ENCODE data around the gene CAPN2.

CAPN2 gene

DNA sequence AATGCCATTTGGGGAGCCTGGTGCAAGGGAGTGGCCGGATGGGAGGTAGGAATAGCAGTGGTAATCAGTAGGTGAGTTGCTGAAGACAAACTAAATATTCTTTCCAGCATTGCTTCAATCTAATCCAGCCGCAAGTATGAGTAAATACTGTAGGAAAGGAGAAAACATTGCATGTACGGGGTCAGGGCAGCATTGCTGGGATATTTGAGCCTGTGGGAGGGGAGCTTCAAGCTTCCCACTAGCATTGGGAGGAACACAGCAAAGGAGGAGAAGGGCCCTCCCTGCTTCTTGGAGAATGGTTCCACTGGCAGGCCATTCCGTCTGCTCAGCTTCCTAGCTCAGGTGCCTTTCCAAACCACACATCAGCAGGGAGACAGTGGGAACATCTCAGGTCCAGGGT, 15.2 kb downstream of the CAPN2 start:
- no peak overlapping the region for H3K4me3 ChIP-seq (ENCODE audit: low read depth, low read length)
- DNase-seq (ENCODE audit: low read depth) = no peak
- TF ChIP-seq, protein P1, sequence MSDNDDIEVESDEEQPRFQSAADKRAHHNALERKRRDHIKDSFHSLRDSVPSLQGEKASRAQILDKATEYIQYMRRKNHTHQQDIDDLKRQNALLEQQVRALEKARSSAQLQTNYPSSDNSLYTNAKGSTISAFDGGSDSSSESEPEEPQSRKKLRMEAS (IDR thresholded peaks at IDR 0.05; ENCODE audit: low read depth, low read length) = no peak
- TF ChIP-seq, protein P2, sequence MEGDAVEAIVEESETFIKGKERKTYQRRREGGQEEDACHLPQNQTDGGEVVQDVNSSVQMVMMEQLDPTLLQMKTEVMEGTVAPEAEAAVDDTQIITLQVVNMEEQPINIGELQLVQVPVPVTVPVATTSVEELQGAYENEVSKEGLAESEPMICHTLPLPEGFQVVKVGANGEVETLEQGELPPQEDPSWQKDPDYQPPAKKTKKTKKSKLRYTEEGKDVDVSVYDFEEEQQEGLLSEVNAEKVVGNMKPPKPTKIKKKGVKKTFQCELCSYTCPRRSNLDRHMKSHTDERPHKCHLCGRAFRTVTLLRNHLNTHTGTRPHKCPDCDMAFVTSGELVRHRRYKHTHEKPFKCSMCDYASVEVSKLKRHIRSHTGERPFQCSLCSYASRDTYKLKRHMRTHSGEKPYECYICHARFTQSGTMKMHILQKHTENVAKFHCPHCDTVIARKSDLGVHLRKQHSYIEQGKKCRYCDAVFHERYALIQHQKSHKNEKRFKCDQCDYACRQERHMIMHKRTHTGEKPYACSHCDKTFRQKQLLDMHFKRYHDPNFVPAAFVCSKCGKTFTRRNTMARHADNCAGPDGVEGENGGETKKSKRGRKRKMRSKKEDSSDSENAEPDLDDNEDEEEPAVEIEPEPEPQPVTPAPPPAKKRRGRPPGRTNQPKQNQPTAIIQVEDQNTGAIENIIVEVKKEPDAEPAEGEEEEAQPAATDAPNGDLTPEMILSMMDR (IDR thresholded peaks at IDR 0.05; ENCODE audit: low read depth, low read length) = no peak
- TF ChIP-seq MYC (IDR thresholded peaks at IDR 0.05; ENCODE audit: low read depth, low read length) (no peak), POLR2A (IDR thresholded peaks at IDR 0.05; ENCODE audit: extremely low read depth, insufficient read length) (no peak)

DNA sequence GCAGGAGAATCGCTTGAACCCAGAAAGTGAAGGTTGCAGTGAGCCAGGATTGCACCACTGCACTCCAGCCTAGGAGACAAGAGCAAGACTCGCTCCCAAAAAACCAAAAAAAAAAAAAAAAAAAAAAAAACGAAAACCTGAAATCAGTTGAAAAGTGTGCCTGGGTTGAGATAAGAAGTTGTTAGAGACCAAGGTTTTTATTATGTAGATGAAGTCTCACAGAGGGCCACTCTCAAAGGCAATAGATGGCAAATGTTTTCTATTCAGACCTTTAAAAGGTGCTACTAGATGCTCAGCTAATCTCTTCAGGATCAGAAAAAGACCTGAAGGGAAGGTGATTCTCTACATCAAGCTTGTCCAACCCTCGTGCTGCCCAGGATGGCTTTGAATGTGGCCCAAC, 17.6 kb downstream of the CAPN2 start:
- DNase-seq (ENCODE audit: low read depth) = no peak
- no peak overlapping the region for H3K4me3 ChIP-seq (ENCODE audit: low read depth, low read length)
- TF ChIP-seq, protein P2 (IDR thresholded peaks at IDR 0.05; ENCODE audit: low read depth, low read length) = no peak
- TF ChIP-seq MYC (IDR thresholded peaks at IDR 0.05; ENCODE audit: low read depth, low read length) (no peak), POLR2A (IDR thresholded peaks at IDR 0.05; ENCODE audit: extremely low read depth, insufficient read length) (no peak)
- TF ChIP-seq, protein P1 (IDR thresholded peaks at IDR 0.05; ENCODE audit: low read depth, low read length) = no peak

DNA sequence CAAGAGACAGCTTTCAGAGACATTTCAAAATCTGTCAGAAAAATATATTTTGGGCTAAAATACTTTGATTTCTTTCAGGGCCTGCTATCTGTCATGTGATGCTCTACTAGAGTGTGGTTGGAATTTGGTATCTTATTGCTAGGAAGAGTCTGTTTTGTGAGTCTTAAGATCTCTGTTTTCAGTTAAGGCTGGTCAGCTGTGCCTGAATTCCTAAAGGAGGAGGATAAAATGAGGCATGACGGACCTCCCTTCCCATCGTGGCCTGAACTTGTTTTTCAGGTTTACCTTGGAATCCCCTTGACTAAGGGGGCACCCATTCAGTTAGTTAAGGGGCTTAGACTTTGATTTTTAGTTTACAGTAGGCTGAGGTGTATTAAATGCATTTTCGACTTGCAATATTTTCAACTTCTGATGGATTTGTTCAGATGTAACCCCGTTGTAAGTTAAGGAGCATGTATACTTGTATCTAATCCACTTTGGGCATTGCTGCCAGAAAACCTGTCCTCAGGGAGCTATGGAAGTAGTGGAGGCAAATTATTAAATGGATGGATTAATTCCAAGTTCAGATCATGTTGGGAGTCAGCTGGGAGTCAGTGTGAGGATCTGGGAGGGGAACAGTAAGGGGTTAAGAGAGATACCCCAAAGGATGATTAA, 18.3 kb downstream of the CAPN2 start:
- TF ChIP-seq, protein P1 (IDR thresholded peaks at IDR 0.05; ENCODE audit: low read depth, low read length) = no peak
- TF ChIP-seq POLR2A (IDR thresholded peaks at IDR 0.05; ENCODE audit: extremely low read depth, insufficient read length) (no peak), MYC (IDR thresholded peaks at IDR 0.05; ENCODE audit: low read depth, low read length) (no peak)
- TF ChIP-seq, protein P2 (IDR thresholded peaks at IDR 0.05; ENCODE audit: low read depth, low read length) = no peak
- no peak overlapping the region for H3K4me3 ChIP-seq (ENCODE audit: low read depth, low read length)
- DNase-seq (ENCODE audit: low read depth) = no peak

DNA sequence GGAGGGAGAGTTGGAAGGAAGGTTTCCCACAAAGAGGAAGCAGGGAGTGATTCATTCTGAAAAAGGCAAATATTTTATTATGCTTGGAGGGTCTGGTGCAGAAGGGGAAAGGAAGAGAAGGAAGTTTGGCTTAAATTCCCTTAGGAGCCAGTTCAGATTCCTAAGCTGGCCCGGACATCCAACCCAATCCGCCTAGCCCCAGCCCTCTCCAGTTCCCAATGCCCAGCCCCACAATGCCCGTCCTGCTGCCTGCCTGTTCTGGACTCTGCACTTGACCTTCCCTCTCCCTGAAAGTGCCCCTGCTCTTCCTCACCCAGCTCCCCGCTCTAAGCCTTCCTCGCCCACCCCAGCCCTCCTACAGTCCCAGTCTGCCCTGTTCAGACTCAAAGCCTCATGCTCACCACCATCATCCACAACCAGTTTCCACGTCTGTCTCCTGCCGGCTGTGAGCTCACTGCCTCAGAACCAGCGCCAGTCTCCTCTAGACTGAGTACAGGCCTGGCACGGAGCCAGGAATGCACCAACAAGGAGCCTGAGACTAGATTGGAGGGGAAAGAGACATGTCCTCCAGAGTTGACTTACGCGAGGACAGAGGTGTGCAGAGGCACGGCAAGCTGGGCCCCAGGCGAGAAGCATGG, 18.9 kb downstream of the CAPN2 start:
- TF ChIP-seq MYC (IDR thresholded peaks at IDR 0.05; ENCODE audit: low read depth, low read length) (no peak), POLR2A (IDR thresholded peaks at IDR 0.05; ENCODE audit: extremely low read depth, insufficient read length) (no peak)
- TF ChIP-seq, protein P2 (IDR thresholded peaks at IDR 0.05; ENCODE audit: low read depth, low read length) = no peak
- TF ChIP-seq, protein P1 (IDR thresholded peaks at IDR 0.05; ENCODE audit: low read depth, low read length) = no peak
- H3K4me3 ChIP-seq (ENCODE audit: low read depth, low read length) = no peak overlapping the region
- DNase-seq (ENCODE audit: low read depth) = no peak

DNA sequence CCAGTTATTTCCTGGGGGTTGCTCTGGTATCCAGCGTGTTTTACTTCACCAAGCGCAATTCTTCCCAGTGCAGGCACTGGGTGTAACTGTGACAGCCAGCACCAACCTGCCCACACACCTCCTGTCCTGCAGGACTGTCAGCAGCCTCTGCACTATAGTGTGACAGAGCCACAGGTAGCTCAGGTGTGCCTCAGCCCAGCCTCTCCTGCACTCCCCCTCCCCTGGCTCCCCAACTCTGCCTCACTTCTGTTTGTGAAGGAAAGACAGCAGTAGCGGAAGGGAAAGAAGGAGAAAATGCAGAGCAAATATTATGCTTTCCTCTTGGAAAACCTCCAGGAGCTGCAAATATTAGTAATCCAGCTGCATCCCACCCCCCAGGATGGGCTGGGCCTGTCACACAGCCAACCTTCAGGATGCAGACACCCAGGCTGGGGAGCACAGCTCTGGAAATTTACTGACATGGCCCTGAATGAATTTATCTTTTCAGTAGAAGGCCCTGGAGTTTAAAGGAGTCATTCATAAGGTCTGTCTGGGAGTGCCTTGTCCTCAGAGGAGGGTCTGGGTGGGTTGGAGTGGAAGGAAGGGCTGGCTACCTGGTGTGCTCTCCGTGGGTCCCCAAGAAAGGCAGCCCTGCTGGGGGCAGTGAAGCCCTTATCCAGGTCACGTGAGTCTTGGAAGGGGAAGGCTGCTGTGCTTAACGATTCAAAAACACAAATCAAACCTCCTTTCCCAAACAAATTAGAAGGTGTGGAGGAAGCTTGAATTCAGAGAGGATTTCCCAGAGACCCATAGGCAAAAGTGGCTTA, 20.9 kb downstream of the CAPN2 start:
- no peak for TF ChIP-seq POLR2A (IDR thresholded peaks at IDR 0.05; ENCODE audit: extremely low read depth, insufficient read length)
- TF ChIP-seq, protein P1 (IDR thresholded peaks at IDR 0.05; ENCODE audit: low read depth, low read length) = no peak
- TF ChIP-seq, protein P2 (IDR thresholded peaks at IDR 0.05; ENCODE audit: low read depth, low read length) = no peak
- no peak for TF ChIP-seq MYC (IDR thresholded peaks at IDR 0.05; ENCODE audit: low read depth, low read length)
- DNase-seq (ENCODE audit: low read depth) = no peak
- no peak overlapping the region for H3K4me3 ChIP-seq (ENCODE audit: low read depth, low read length)
